OCI-LY1 (cell line): Measurements from ENCODE around the gene MED22.
"Not testable (repeated sequence)": the region's sequence is repeated elsewhere in the genome, so short reads cannot be mapped to it uniquely, and the experiment has no call there.

Experiments used
- EZH2 ChIP-seq: fragments of 200-600 bp; sonication (generic), shearing (Covaris generic); IDR thresholded peaks from 2 replicates; pipeline ENCODE4 v1.8.0; 2017; ENCODE audit warnings: borderline replicate concordance, mixed run types, mild to moderate bottlenecking, antibody characterized with exemption, low read length, moderate library complexity, mixed read lengths
- TF ChIP-seq, protein P1 (sequence below): fragments of 200-600 bp; sonication (generic), shearing (Covaris generic); IDR thresholded peaks from 2 replicates; pipeline ENCODE4 v1.5.1; 2017; ENCODE audit warnings: mild to moderate bottlenecking, antibody characterized with exemption, low read length, moderate library complexity, mixed read lengths

DNA sequence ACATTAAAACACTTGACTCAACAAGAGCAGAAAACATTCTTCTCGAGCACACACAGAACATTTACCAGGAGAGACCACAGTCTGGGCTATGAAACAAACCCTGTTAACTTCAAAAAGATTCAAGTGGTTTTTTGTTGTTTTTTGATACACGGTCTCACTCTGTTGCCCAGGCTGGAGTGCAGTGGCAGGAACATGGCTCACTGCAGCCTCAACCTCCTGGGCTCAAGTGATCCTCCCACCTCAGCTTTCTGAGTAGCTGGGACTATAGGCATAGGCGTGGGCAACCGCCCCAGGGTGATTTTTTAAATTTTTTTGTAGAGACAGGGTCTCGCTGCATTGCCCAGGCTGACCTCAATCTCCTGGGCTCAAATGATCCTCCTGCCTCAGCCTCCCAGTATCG is 20.9 kb downstream of the MED22 start:
- TF ChIP-seq, protein P1, sequence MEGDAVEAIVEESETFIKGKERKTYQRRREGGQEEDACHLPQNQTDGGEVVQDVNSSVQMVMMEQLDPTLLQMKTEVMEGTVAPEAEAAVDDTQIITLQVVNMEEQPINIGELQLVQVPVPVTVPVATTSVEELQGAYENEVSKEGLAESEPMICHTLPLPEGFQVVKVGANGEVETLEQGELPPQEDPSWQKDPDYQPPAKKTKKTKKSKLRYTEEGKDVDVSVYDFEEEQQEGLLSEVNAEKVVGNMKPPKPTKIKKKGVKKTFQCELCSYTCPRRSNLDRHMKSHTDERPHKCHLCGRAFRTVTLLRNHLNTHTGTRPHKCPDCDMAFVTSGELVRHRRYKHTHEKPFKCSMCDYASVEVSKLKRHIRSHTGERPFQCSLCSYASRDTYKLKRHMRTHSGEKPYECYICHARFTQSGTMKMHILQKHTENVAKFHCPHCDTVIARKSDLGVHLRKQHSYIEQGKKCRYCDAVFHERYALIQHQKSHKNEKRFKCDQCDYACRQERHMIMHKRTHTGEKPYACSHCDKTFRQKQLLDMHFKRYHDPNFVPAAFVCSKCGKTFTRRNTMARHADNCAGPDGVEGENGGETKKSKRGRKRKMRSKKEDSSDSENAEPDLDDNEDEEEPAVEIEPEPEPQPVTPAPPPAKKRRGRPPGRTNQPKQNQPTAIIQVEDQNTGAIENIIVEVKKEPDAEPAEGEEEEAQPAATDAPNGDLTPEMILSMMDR: not testable (repeated sequence)
- TF ChIP-seq EZH2: not testable (repeated sequence)
